Measurements from ENCODE around the gene NOP14. TPM values are rescaled to one million over a fixed set of nuclear protein-coding genes. Genes with fewer than 3 reads are reported as not detected.

NOP14 gene
- total RNA-seq, 1 experiment from 2014 or later: 19.2 TPM

DNA sequence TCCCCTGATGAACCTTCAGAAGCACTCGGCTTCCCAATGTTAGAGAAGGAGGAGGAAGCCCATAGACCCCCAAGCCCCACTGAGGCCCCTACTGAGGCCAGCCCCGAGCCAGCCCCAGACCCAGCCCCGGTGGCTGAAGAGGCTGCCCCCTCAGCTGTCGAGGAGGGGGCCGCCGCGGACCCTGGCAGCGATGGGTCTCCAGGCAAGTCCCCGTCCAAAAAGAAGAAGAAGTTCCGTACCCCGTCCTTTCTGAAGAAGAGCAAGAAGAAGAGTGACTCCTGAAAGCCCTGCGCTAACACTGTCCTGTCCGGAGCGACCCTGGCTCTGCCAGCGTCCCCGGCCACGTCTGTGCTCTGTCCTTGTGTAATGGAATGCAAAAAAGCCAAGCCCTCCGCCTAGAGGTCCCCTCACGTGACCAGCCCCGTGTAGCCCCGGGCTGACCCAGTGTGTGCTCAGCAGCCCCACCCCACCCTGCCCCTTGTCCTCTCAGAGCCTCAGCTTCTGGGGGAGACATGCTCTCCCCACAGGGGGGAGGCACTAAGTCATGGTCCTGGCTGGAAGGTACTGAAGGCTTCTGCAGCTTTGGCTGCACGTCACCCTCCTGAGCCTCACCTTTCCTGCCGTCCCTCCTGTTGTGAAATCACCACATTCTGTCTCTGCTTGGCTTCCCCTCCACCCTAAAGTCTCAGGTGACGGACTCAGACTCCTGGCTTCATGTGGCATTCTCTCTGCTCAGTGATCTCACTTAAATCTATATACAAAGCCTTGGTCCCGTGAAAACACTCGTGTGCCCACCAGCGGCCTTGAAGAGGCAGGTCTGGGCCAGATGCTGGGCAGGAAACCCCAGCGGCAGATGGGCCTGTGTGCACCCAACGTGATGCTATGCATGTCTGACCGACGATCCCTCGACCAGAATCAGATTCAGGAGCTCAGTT lies 34.7 kb downstream of the NOP14 start:
- Histone ChIP-seq H3K9me3 (ENCODE audit: low read length) (no peaks in the 10 kb centered on the region), H3K79me2 (ENCODE audit: low read length) (peaks cover 7% of the 10 kb centered on the region; the same call in 1 of the 2 replicates), H3K27me3 (ENCODE audit: low read length) (no peaks in the 10 kb centered on the region), H3K4me2 (ENCODE audit: low read depth, low read length, poor library complexity, severe bottlenecking) (no peak overlapping the region), H3K4me1 (ENCODE audit: low read length) (peaks cover 26% of the 10 kb centered on the region), H2AFZ (ENCODE audit: low read length) (no peak overlapping the region), H3K36me3 (ENCODE audit: insufficient read depth, low read length) (peaks cover 17% of the 10 kb centered on the region; the same call in 1 of the 2 replicates), H4K20me1 (ENCODE audit: insufficient read depth, low read depth, low read length) (peaks cover 32% of the 10 kb centered on the region), H3K9me2 (replicated peaks; ENCODE audit: insufficient read depth, low read length) (no peaks in the 10 kb centered on the region), H3K4me3 (ENCODE audit: low read length) (no peak overlapping the region), H3K9ac (ENCODE audit: low read length) (no peak overlapping the region), H3K27ac (ENCODE audit: low read length) (no peak overlapping the region)
- no peak for DNase-seq

DNA sequence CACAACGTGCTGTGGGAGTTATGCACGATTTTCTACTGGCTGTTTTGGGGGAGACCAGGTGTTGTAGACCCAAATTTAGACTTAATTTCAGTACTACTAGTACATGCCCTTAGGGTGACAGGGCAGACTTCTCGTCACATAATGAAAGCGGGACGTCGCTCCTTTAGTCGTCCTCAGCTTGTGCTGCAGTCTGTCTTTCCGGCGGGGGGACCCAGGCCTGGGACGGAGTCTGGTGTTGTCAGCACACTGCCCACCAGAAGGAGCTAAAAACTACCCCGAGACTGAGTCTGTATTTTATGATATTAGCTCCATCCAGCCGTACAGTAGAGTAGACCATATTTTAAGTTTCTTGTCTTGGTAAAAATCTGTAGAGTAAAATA lies 35.5 kb downstream of the NOP14 start:
- H3K27ac ChIP-seq (ENCODE audit: low read length): no peak overlapping the region
- no peak overlapping the region for H3K4me2 ChIP-seq (ENCODE audit: low read depth, low read length, poor library complexity, severe bottlenecking)
- peaks cover 17% of the 10 kb centered on the region; the same call in 1 of the 2 replicates for H3K36me3 ChIP-seq (ENCODE audit: insufficient read depth, low read length)
- H3K4me1 ChIP-seq (ENCODE audit: low read length): peaks cover 18% of the 10 kb centered on the region
- H3K9me2 ChIP-seq (replicated peaks; ENCODE audit: insufficient read depth, low read length): no peaks in the 10 kb centered on the region
- H3K9ac ChIP-seq (ENCODE audit: low read length): no peak overlapping the region
- no peak overlapping the region for H3K4me3 ChIP-seq (ENCODE audit: low read length)
- no peak for DNase-seq
- no peaks in the 10 kb centered on the region for H3K27me3 ChIP-seq (ENCODE audit: low read length)
- no peaks in the 10 kb centered on the region for H3K9me3 ChIP-seq (ENCODE audit: low read length)
- peaks cover 5% of the 10 kb centered on the region; the same call in 1 of the 2 replicates for H3K79me2 ChIP-seq (ENCODE audit: low read length)
- H4K20me1 ChIP-seq (ENCODE audit: insufficient read depth, low read depth, low read length): peaks cover 31% of the 10 kb centered on the region
- H2AFZ ChIP-seq (ENCODE audit: low read length): no peak overlapping the region

GRCh38 chr4:2927016-2927695 lies 36.0 kb downstream of the NOP14 start:
- H3K27me3 ChIP-seq (ENCODE audit: low read length): no peaks in the 10 kb centered on the region
- H4K20me1 ChIP-seq (ENCODE audit: insufficient read depth, low read depth, low read length): peaks cover 25% of the 10 kb centered on the region
- H3K9ac ChIP-seq (ENCODE audit: low read length): no peak overlapping the region
- peaks cover 17% of the 10 kb centered on the region; the same call in 1 of the 2 replicates for H3K36me3 ChIP-seq (ENCODE audit: insufficient read depth, low read length)
- no peak overlapping the region for H3K27ac ChIP-seq (ENCODE audit: low read length)
- H3K9me3 ChIP-seq (ENCODE audit: low read length): no peaks in the 10 kb centered on the region
- DNase-seq: no peak
- peaks cover 13% of the 10 kb centered on the region for H3K4me1 ChIP-seq (ENCODE audit: low read length)
- no peak overlapping the region for H3K4me3 ChIP-seq (ENCODE audit: low read length)
- H3K9me2 ChIP-seq (replicated peaks; ENCODE audit: insufficient read depth, low read length): no peaks in the 10 kb centered on the region
- H2AFZ ChIP-seq (ENCODE audit: low read length): no peak overlapping the region
- peaks cover 5% of the 10 kb centered on the region; the same call in 1 of the 2 replicates for H3K79me2 ChIP-seq (ENCODE audit: low read length)
- H3K4me2 ChIP-seq (ENCODE audit: low read depth, low read length, poor library complexity, severe bottlenecking): no peak overlapping the region

DNA sequence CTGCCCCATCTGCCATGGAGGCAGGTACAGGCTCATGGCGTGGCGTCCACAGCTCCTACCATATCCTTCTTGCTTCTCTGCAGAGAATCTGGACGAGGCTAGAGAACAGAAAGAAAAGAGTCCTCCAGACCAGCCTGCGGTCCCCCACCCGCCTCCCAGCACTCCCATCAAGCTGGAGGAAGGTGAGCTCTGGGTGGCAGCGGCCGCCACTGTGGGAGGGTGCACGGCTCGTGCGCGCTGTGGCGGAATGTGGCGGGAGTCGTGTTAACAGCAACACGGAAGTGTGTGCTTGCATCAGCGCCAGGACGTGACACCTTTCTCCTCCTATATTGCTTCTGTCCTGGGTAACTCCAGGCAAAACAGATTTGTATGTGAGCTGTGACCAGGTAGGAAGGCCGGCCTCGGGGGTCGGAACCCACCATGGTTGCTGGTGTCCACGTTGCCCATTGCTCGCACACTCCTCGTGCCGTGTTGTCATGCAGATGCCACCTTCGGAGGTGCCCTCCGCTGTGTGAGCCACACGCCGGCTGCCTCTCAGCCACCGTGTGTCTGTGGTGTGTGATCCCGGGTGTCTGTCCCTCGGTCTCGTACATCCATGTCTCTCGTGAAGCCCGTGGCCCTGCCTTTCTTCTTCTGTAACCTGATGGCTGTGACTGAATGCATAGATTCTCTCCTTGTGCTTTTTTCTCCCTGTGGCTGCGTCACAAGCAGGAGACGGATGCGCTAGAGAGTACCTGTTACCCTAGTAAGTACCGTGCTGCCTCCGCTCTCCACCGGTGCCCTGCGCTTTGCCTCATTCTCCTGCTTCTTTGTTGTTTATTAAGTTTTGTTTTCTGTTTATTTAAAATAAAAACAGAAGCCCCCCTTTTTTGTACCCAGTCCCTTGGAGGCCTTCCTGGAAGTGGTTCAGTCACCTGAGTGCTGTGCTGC lies 37.0 kb downstream of the NOP14 start:
- Histone ChIP-seq H3K9me2 (replicated peaks; ENCODE audit: insufficient read depth, low read length) (no peaks in the 10 kb centered on the region), H3K9me3 (ENCODE audit: low read length) (no peaks in the 10 kb centered on the region), H3K4me2 (ENCODE audit: low read depth, low read length, poor library complexity, severe bottlenecking) (no peak overlapping the region), H2AFZ (ENCODE audit: low read length) (no peak overlapping the region), H3K4me3 (ENCODE audit: low read length) (no peak overlapping the region), H3K79me2 (ENCODE audit: low read length) (0 out of 2 replicates have a peak, but pooled peaks cover 1% of the 10 kb centered on the region), H3K36me3 (ENCODE audit: insufficient read depth, low read length) (peaks cover 13% of the 10 kb centered on the region; the same call in 1 of the 2 replicates), H4K20me1 (ENCODE audit: insufficient read depth, low read depth, low read length) (peaks cover 20% of the 10 kb centered on the region), H3K27ac (ENCODE audit: low read length) (no peak overlapping the region), H3K9ac (ENCODE audit: low read length) (no peak overlapping the region), H3K4me1 (ENCODE audit: low read length) (peaks cover 3% of the 10 kb centered on the region), H3K27me3 (ENCODE audit: low read length) (no peaks in the 10 kb centered on the region)
- no peak for DNase-seq

GRCh38 chr4:2925496-2925895 lies 37.7 kb downstream of the NOP14 start:
- Histone ChIP-seq H3K4me3 (ENCODE audit: low read length) (no peak overlapping the region), H3K79me2 (ENCODE audit: low read length) (no peaks in the 10 kb centered on the region), H3K4me2 (ENCODE audit: low read depth, low read length, poor library complexity, severe bottlenecking) (no peak overlapping the region), H2AFZ (ENCODE audit: low read length) (no peak overlapping the region), H3K36me3 (ENCODE audit: insufficient read depth, low read length) (peaks cover 10% of the 10 kb centered on the region; the same call in 1 of the 2 replicates), H4K20me1 (ENCODE audit: insufficient read depth, low read depth, low read length) (peaks cover 14% of the 10 kb centered on the region), H3K27me3 (ENCODE audit: low read length) (no peaks in the 10 kb centered on the region), H3K4me1 (ENCODE audit: low read length) (no peaks in the 10 kb centered on the region), H3K9me3 (ENCODE audit: low read length) (no peaks in the 10 kb centered on the region), H3K9me2 (replicated peaks; ENCODE audit: insufficient read depth, low read length) (no peaks in the 10 kb centered on the region), H3K27ac (ENCODE audit: low read length) (no peak overlapping the region), H3K9ac (ENCODE audit: low read length) (no peak overlapping the region)
- DNase-seq: no peak

DNA sequence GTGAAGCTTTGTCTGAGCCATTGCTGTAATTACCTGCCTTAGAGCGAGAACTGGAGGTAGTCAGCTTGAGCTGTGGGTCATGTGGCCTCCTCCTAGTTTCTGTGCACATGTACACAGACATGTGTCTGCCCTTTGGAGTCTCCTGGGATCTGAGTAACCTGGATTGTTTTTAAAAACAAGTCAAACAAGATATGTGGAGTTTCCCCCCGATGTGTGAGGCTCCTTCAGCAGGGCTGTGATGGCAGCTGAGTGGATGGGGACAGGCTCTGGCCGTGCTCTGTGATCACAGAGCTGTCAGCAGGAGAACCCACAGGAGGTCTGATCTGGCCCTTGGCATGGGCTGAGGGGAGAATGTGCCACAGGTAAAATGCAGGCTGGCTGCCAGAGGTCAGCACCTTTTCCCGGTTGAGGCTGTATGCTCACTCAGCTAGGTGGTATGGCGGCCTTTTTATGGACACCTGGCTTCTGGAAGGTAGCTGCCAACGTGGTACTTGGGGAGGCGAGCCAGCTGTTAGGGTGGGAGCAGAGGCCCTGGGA lies 38.4 kb downstream of the NOP14 start:
- Histone ChIP-seq H3K27me3 (ENCODE audit: low read length) (no peaks in the 10 kb centered on the region), H3K79me2 (ENCODE audit: low read length) (no peaks in the 10 kb centered on the region), H3K9me2 (replicated peaks; ENCODE audit: insufficient read depth, low read length) (no peaks in the 10 kb centered on the region), H3K9ac (ENCODE audit: low read length) (no peak overlapping the region), H3K4me3 (ENCODE audit: low read length) (no peak overlapping the region), H3K4me1 (ENCODE audit: low read length) (no peaks in the 10 kb centered on the region), H2AFZ (ENCODE audit: low read length) (no peak overlapping the region), H3K27ac (ENCODE audit: low read length) (no peak overlapping the region), H3K9me3 (ENCODE audit: low read length) (no peaks in the 10 kb centered on the region), H3K36me3 (ENCODE audit: insufficient read depth, low read length) (peaks cover 5% of the 10 kb centered on the region), H3K4me2 (ENCODE audit: low read depth, low read length, poor library complexity, severe bottlenecking) (no peak overlapping the region), H4K20me1 (ENCODE audit: insufficient read depth, low read depth, low read length) (peaks cover 10% of the 10 kb centered on the region; the same call in 1 of the 2 replicates)
- no peak for DNase-seq

- H3K27ac ChIP-seq (ENCODE audit: low read length): no peak overlapping the region
- no peak overlapping the region for H2AFZ ChIP-seq (ENCODE audit: low read length)
- no peaks in the 10 kb centered on the region for H3K9me3 ChIP-seq (ENCODE audit: low read length)
- no peak overlapping the region for H3K4me3 ChIP-seq (ENCODE audit: low read length)
- no peaks in the 10 kb centered on the region for H3K4me1 ChIP-seq (ENCODE audit: low read length)
- H3K9ac ChIP-seq (ENCODE audit: low read length): no peak overlapping the region
- H3K79me2 ChIP-seq (ENCODE audit: low read length): no peaks in the 10 kb centered on the region
- DNase-seq: no peak
- H3K36me3 ChIP-seq (ENCODE audit: insufficient read depth, low read length): no peaks in the 10 kb centered on the region; the same call in 1 of the 2 replicates
- H3K9me2 ChIP-seq (replicated peaks; ENCODE audit: insufficient read depth, low read length): no peaks in the 10 kb centered on the region
- H4K20me1 ChIP-seq (ENCODE audit: insufficient read depth, low read depth, low read length): peaks cover 5% of the 10 kb centered on the region; the same call in 1 of the 2 replicates
- H3K27me3 ChIP-seq (ENCODE audit: low read length): no peaks in the 10 kb centered on the region
- H3K4me2 ChIP-seq (ENCODE audit: low read depth, low read length, poor library complexity, severe bottlenecking): no peak overlapping the region
Observed at GRCh38 chr4:2924286-2924685, 38.9 kb downstream of the NOP14 start.

Measured in Karpas-422 (cell line).